COLO668 (cell line): Measurements from ENCODE around the gene NXT1.
"Not testable (repeated sequence)": the region's sequence is repeated elsewhere in the genome, so short reads cannot be mapped to it uniquely, and the experiment has no call there.

Experiments used
- DNase-seq: peaks from one replicate; lab custom pipeline; 2025; ENCODE audit not compliant: unreplicated experiment; lab: John Stamatoyannopoulos, UW

NXT1 gene

GRCh38 chr20:23327617-23328333, 22.8 kb upstream of the NXT1 start:
- no peak for DNase-seq

GRCh38 chr20:23331450-23332350, 18.9 kb upstream of the NXT1 start:
- DNase-seq = no peak

GRCh38 chr20:23332467-23332866, 18.1 kb upstream of the NXT1 start:
- no peak for DNase-seq

- no peak for DNase-seq
Observed at GRCh38 chr20:23334111-23334510, 16.5 kb upstream of the NXT1 start.

- no peak for DNase-seq
Observed at GRCh38 chr20:23335521-23335920, 15.1 kb upstream of the NXT1 start.

GRCh38 chr20:23336476-23336875, 14.1 kb upstream of the NXT1 start:
- no peak for DNase-seq

- no peak for DNase-seq
Observed at GRCh38 chr20:23337312-23337711, 13.3 kb upstream of the NXT1 start.

- DNase-seq = no peak
Observed at GRCh38 chr20:23339986-23340385, 10.6 kb upstream of the NXT1 start.

- peak; percentile 34 for DNase-seq
Observed at GRCh38 chr20:23340524-23340923, 10.1 kb upstream of the NXT1 start.

GRCh38 chr20:23341073-23341472, 9.5 kb upstream of the NXT1 start:
- no peak for DNase-seq

GRCh38 chr20:23343590-23343989, 7.0 kb upstream of the NXT1 start:
- no peak for DNase-seq

GRCh38 chr20:23344336-23344735, 6.3 kb upstream of the NXT1 start:
- DNase-seq = no peak

- DNase-seq = no peak
Observed at GRCh38 chr20:23346002-23346401, 4.6 kb upstream of the NXT1 start.

- no peak for DNase-seq
Observed at GRCh38 chr20:23347791-23348190, 2.8 kb upstream of the NXT1 start.

GRCh38 chr20:23348510-23348909, 2.1 kb upstream of the NXT1 start:
- not testable (repeated sequence) for DNase-seq

GRCh38 chr20:23349338-23350195, 1.0 kb upstream of the NXT1 start:
- peak; percentile 83 for DNase-seq

- DNase-seq = peak; percentile 55
Observed at GRCh38 chr20:23350904-23351838, 580 bp downstream of the NXT1 start.

GRCh38 chr20:23356203-23356602, 5.6 kb downstream of the NXT1 start:
- DNase-seq = no peak

GRCh38 chr20:23357767-23358562, 7.4 kb downstream of the NXT1 start:
- peak; percentile 99 for DNase-seq

GRCh38 chr20:23358563-23358906, 7.9 kb downstream of the NXT1 start:
- no peak for DNase-seq
